Left ventricle myocardium inferior (tissue), 1 donor: ENCODE measurements around the gene TMSB4X. TPM values are rescaled to one million over a fixed set of nuclear protein-coding genes. Genes with fewer than 3 reads are reported as not detected.

Experiments used
- DNase-seq: peaks from one replicate; pipeline ENCODE4 v3.0.0-alpha.2; 2020
- H3K27ac ChIP-seq: fragments of 200-600 bp; replicated peaks from 2 replicates; pipeline ENCODE4 v1.8.0; 2021
- H3K27me3 ChIP-seq: fragments of 200-600 bp; 2 replicates; pipeline ENCODE4 v1.8.0; 2021; ENCODE audit warnings: low read depth
- H3K36me3 ChIP-seq: fragments of 200-600 bp; 2 replicates; pipeline ENCODE4 v1.8.0; 2021
- H3K4me1 ChIP-seq: fragments of 200-600 bp; 2 replicates; pipeline ENCODE4 v1.8.0; 2021
- H3K4me3 ChIP-seq: fragments of 200-600 bp; 2 replicates; pipeline ENCODE4 v1.8.0; 2021; ENCODE audit warnings: mild to moderate bottlenecking, moderate library complexity
- H3K9me3 ChIP-seq: fragments of 200-600 bp; replicated peaks from 2 replicates; pipeline ENCODE4 v1.8.0; 2021
- intact Hi-C: fragments of 100-400 bp; cut with micrococcal nuclease; formaldehyde crosslinking; loops from one replicate; pipeline ENCODE4 v1.11.0; 2022
- total RNA-seq: library from RNA; stranded (reverse); fragmentation: NEBNext Ultra II Directional; extraction: Animal tissue kit (Norgen Biotek cat#: 25700); gene quantifications from one replicate; pipeline ENCODE4 v1.2.1, GENCODE V29; 2021
- TF ChIP-seq, protein P1 (sequence below): fragments of 200-600 bp; IDR thresholded peaks from 2 replicates; pipeline ENCODE4 v1.8.0; 2021; ENCODE audit warnings: antibody characterized with exemption, mild to moderate bottlenecking, borderline replicate concordance
- donor health status: DM: no; HTN: yes; CAD: no; lungs with severe emphysema.

Gene TMSB4X
- total RNA-seq, 1 donor from 2014 or later = 955 TPM

DNA sequence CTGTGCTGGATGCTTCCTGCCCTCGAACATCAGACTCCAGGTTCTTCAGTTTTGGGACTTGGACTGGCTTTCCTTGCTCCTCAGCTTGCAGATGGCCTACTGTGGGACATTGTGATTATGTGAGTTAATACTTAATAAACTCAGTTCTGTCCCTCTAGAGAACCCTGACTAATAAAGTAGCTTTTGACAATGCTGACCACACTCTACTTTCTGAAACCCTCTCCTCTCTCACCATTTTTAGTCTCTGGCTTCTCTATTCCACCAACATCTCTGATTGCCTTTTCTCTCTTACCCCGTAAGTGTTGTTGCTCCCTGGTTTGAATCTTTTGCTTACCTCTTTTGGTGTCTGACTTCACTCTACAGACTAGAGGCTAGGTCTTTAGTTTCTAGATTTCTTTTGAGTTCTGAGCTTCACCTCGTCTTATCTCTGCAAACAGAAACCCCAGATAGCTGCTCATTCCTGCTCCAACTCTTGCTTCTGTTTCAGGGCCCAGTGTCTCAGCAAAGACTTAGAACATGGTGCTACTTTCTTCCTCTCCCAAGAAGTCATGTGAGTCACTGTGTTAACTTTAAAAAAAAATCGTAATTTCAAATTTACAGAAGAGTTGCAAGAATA, 11.4 kb downstream of the TMSB4X start:
- intact Hi-C loops = no loop called here

DNA sequence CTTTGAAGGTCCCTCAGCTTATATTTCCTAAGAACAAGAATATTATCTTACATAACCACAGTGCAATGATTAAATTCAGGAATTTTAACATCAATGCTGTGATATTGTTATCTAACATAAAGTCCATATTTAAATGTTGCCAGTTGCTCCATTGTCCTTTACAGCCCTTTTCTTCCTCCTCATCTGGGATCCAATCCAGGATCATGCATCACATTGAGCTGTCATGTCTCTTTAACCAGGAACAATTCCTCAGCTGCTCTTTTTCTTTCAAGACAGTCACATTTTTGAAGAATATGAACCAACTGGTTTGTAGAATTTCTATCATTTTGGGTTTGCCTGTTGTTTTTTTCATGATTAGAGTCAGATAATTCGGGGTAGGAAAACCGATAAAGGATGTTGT, 12.0 kb downstream of the TMSB4X start:
- DNase-seq = no peak
- TF ChIP-seq, protein P1, sequence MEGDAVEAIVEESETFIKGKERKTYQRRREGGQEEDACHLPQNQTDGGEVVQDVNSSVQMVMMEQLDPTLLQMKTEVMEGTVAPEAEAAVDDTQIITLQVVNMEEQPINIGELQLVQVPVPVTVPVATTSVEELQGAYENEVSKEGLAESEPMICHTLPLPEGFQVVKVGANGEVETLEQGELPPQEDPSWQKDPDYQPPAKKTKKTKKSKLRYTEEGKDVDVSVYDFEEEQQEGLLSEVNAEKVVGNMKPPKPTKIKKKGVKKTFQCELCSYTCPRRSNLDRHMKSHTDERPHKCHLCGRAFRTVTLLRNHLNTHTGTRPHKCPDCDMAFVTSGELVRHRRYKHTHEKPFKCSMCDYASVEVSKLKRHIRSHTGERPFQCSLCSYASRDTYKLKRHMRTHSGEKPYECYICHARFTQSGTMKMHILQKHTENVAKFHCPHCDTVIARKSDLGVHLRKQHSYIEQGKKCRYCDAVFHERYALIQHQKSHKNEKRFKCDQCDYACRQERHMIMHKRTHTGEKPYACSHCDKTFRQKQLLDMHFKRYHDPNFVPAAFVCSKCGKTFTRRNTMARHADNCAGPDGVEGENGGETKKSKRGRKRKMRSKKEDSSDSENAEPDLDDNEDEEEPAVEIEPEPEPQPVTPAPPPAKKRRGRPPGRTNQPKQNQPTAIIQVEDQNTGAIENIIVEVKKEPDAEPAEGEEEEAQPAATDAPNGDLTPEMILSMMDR = no peak
- Histone ChIP-seq H3K4me1 (peaks cover 17% of the 10 kb centered on the region), H3K27me3 (no peaks in the 10 kb centered on the region), H3K27ac (no peak overlapping the region), H3K36me3 (no peaks in the 10 kb centered on the region), H3K4me3 (no peak overlapping the region), H3K9me3 (no peaks in the 10 kb centered on the region)
- intact Hi-C loops = no loop called here

More for the DNA sequence above, 11.4 kb downstream of the TMSB4X start:
- TF ChIP-seq, protein P1 = no peak
- H3K27me3 ChIP-seq = no peaks in the 10 kb centered on the region
- peaks cover 17% of the 10 kb centered on the region for H3K4me1 ChIP-seq
- no peak overlapping the region for H3K27ac ChIP-seq
- DNase-seq = no peak
- no peaks in the 10 kb centered on the region for H3K36me3 ChIP-seq
- no peaks in the 10 kb centered on the region for H3K9me3 ChIP-seq
- H3K4me3 ChIP-seq = no peak overlapping the region

DNA sequence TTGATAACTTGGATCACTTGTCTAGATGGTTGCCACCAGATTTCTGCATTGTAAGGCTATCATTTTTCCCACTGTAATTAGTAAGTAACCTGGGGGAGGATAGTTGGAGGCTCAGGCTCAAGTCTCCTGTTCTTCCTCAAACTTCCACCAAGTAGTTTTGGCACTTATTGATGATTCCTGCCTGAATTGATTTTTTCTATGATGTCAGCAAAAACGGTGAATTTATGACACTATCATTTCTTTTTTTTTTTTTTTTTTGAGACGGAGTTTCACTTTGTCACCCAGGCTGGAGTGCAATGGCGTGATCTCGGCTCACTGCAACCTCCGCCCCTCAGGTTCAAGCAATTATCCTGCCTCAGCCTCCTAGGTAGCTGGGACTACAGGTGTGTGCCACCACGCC, 12.4 kb downstream of the TMSB4X start:
- Histone ChIP-seq H3K27me3 (no peaks in the 10 kb centered on the region), H3K9me3 (no peaks in the 10 kb centered on the region), H3K27ac (no peak overlapping the region), H3K4me3 (no peak overlapping the region), H3K4me1 (peaks cover 17% of the 10 kb centered on the region), H3K36me3 (no peaks in the 10 kb centered on the region)
- intact Hi-C loops = no loop called here
- DNase-seq = no peak
- TF ChIP-seq, protein P1 = no peak

DNA sequence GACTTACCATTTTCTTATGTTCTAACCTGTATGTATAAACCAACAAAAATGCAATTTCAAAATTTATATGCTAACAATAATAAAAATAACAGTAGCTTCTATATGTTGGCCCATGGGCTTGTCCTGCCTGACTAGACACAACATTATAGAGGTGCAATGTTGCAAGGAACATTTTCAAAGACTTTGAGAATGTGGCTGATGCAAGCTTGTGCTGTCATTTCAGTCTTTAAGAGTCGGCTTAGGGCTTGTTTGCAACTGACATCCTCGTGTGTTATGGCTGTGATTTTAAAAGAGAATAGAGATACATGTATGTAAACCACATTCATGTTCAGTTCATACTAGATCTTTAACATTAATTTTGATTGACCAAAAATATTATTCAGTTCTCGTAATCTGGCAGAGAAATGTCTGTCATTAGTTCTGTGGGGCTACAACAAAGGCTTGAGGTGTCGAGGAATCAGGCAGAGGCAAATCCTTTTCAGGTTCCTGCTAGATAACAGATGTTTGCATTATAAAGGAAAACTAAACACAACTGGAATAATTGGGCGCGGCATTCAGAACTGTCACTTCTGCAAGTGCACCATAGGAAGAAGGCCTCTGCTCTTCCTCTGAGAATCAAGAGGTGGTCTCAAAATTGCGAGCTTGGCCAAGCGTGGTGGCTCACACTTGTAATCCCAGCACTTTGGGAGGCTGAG, 13.1 kb downstream of the TMSB4X start:
- no peaks in the 10 kb centered on the region for H3K9me3 ChIP-seq
- peaks cover 17% of the 10 kb centered on the region for H3K4me1 ChIP-seq
- H3K4me3 ChIP-seq = no peak overlapping the region
- TF ChIP-seq, protein P1 = no peak
- H3K27me3 ChIP-seq = no peaks in the 10 kb centered on the region
- DNase-seq = no peak
- intact Hi-C loops = no loop called here
- H3K36me3 ChIP-seq = no peaks in the 10 kb centered on the region
- H3K27ac ChIP-seq = peak overlapping the region; percentile 42

GRCh38 chrX:12988797-12989196, 13.9 kb downstream of the TMSB4X start:
- Histone ChIP-seq H3K4me3 (no peak overlapping the region), H3K4me1 (peaks cover 17% of the 10 kb centered on the region), H3K27ac (peak overlapping the region; percentile 42), H3K27me3 (no peaks in the 10 kb centered on the region), H3K36me3 (no peaks in the 10 kb centered on the region), H3K9me3 (no peaks in the 10 kb centered on the region)
- TF ChIP-seq, protein P1 = no peak
- intact Hi-C loops = no loop called here
- no peak for DNase-seq
